DMS114 treated with DMSO at 0.1 percent for 48 hours (cell line): ENCODE measurements around the gene RILP.

Experiments used
- DNase-seq: peaks from one replicate; lab custom pipeline; 2025; ENCODE audit not compliant: unreplicated experiment; lab: John Stamatoyannopoulos, UW

RILP gene

GRCh38 chr17:1629504-1630310, 20.0 kb downstream of the RILP start:
- DNase-seq: no peak

- DNase-seq: peak; percentile 80
Observed at GRCh38 chr17:1628856-1629503, 20.7 kb downstream of the RILP start.

GRCh38 chr17:1627982-1628855, 21.4 kb downstream of the RILP start, which contains the start of gene SLC43A2:
SLC43A2 (minus strand) TSS chr17:1628834; CDS start chr17:1627874, 960 bp downstream.
- DNase-seq: peak; percentile 56

- no peak for DNase-seq
Observed at GRCh38 chr17:1627182-1627981, 22.3 kb downstream of the RILP start.

GRCh38 chr17:1626333-1626732, 23.3 kb downstream of the RILP start:
- no peak for DNase-seq

- DNase-seq: no peak
Observed at GRCh38 chr17:1625581-1625980, 24.1 kb downstream of the RILP start.

GRCh38 chr17:1625053-1625452, 24.6 kb downstream of the RILP start:
- DNase-seq: no peak

GRCh38 chr17:1624650-1625049, 25.0 kb downstream of the RILP start:
- no peak for DNase-seq

GRCh38 chr17:1623057-1623630, 26.5 kb downstream of the RILP start:
- DNase-seq: no peak

- no peak for DNase-seq
Observed at GRCh38 chr17:1621273-1621954, 28.3 kb downstream of the RILP start.

- DNase-seq: no peak
Observed at GRCh38 chr17:1620486-1620885, 29.2 kb downstream of the RILP start.

GRCh38 chr17:1617620-1618174, 32.0 kb downstream of the RILP start:
- no peak for DNase-seq

- DNase-seq: no peak
Observed at GRCh38 chr17:1616101-1616500, 33.6 kb downstream of the RILP start.

- no peak for DNase-seq
Observed at GRCh38 chr17:1612400-1612799, 37.3 kb downstream of the RILP start.

- DNase-seq: no peak
Observed at GRCh38 chr17:1611715-1612114, 38.0 kb downstream of the RILP start.

GRCh38 chr17:1608676-1609075, 41.0 kb downstream of the RILP start:
- DNase-seq: no peak

GRCh38 chr17:1607971-1608320, 41.7 kb downstream of the RILP start:
- no peak for DNase-seq

- DNase-seq: no peak
Observed at GRCh38 chr17:1606352-1606985, 43.2 kb downstream of the RILP start.
